ENCODE results near the gene P2RX7. TPM values are rescaled to one million over a fixed set of nuclear protein-coding genes. Genes with fewer than 3 reads are reported as not detected.
"Not testable (repeated sequence)": the region's sequence is repeated elsewhere in the genome, so short reads cannot be mapped to it uniquely, and the experiment has no call there.

The P2RX7 gene
- total RNA-seq, 1 donor from 2014 or later, result not detected

- peaks cover 2% of the 10 kb centered on the region for H3K27me3 Mint-ChIP-seq (ENCODE audit: unreplicated experiment)
- H3K9me3 Mint-ChIP-seq (ENCODE audit: unreplicated experiment), result peaks cover 4% of the 10 kb centered on the region
- H3K36me3 Mint-ChIP-seq (ENCODE audit: unreplicated experiment), result peaks cover 5% of the 10 kb centered on the region
- H3K4me3 Mint-ChIP-seq (ENCODE audit: unreplicated experiment), result no peak overlapping the region
- H3K4me1 Mint-ChIP-seq (ENCODE audit: low read depth, unreplicated experiment), result no peaks in the 10 kb centered on the region
- DNase-seq, result no peak
- no peak for TF ChIP-seq CTCF (IDR thresholded peaks at IDR 0.05; ENCODE audit: partially characterized antibody, unreplicated experiment)
- no peak overlapping the region for H3K27ac Mint-ChIP-seq (ENCODE audit: unreplicated experiment)
Measured at GRCh38 chr12:121154793-121155375, 22.2 kb downstream of the P2RX7 start.

GRCh38 chr12:121156365-121156764 is 23.7 kb downstream of the P2RX7 start:
- H3K27ac Mint-ChIP-seq (ENCODE audit: unreplicated experiment), result no peak overlapping the region
- TF ChIP-seq CTCF (IDR thresholded peaks at IDR 0.05; ENCODE audit: partially characterized antibody, unreplicated experiment), result no peak
- peaks cover 5% of the 10 kb centered on the region for H3K36me3 Mint-ChIP-seq (ENCODE audit: unreplicated experiment)
- no peaks in the 10 kb centered on the region for H3K4me1 Mint-ChIP-seq (ENCODE audit: low read depth, unreplicated experiment)
- no peak for DNase-seq
- H3K4me3 Mint-ChIP-seq (ENCODE audit: unreplicated experiment), result no peak overlapping the region
- H3K9me3 Mint-ChIP-seq (ENCODE audit: unreplicated experiment), result peaks cover 4% of the 10 kb centered on the region
- peaks cover 3% of the 10 kb centered on the region for H3K27me3 Mint-ChIP-seq (ENCODE audit: unreplicated experiment)

DNA sequence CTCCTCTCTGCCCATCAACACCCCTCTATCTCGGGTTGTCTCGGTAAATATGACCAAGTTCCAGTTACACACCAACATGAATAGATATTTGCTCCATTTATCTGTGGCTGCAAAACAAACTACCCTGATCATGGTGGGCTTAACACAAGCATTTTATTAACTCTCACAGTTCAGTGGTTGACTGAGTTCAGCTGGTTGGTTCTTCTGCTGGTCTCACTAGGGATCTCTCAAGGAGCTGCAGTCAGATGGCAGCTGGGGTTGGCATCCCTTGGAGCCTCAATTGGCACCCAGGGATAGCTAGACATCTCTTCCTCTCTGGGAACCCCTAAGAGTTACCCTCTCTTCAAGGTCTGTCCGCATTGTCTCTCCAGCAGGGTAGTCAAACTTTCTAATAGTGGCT is 25.4 kb downstream of the P2RX7 start:
- no peak for TF ChIP-seq CTCF (IDR thresholded peaks at IDR 0.05; ENCODE audit: partially characterized antibody, unreplicated experiment)
- DNase-seq, result no peak
- Mint-ChIP-seq H3K36me3 (ENCODE audit: unreplicated experiment) (peaks cover 5% of the 10 kb centered on the region), H3K27me3 (ENCODE audit: unreplicated experiment) (peaks cover 2% of the 10 kb centered on the region), H3K4me3 (ENCODE audit: unreplicated experiment) (no peak overlapping the region), H3K9me3 (ENCODE audit: unreplicated experiment) (peaks cover 4% of the 10 kb centered on the region), H3K27ac (ENCODE audit: unreplicated experiment) (no peak overlapping the region), H3K4me1 (ENCODE audit: low read depth, unreplicated experiment) (no peaks in the 10 kb centered on the region)

DNA sequence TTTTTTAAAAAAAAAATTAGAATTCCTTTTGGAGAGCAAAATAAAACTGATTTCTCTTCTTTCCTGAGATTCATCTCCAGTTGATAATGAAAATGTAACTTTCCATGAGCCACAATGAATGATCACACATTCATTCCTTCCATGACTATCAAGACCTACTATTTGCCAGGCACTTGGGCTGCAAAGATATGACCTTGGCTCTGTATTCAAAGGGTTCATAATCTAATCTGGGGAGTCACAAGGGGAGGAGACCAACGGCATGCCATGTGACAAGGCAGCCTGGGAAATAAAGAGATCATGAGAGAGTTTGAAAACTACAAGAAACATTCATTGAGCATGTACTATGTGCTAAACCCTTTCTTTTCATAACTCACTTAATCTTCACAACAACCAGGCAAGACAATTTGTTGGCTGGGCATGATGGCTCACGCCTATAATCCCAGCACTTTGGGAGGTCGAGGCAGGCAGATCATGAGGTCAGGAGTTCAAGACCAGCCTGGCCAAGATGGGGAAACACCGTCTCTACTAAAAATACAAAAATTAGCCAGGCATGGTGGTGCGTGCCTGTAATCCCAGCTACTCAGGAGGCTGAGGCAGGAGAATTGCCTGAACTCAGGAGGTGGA is 26.2 kb downstream of the P2RX7 start:
- H3K4me3 Mint-ChIP-seq (ENCODE audit: unreplicated experiment); H3K36me3 Mint-ChIP-seq (ENCODE audit: unreplicated experiment); H3K27ac Mint-ChIP-seq (ENCODE audit: unreplicated experiment); DNase-seq; H3K9me3 Mint-ChIP-seq (ENCODE audit: unreplicated experiment); H3K4me1 Mint-ChIP-seq (ENCODE audit: low read depth, unreplicated experiment); H3K27me3 Mint-ChIP-seq (ENCODE audit: unreplicated experiment): not testable (repeated sequence)

DNA sequence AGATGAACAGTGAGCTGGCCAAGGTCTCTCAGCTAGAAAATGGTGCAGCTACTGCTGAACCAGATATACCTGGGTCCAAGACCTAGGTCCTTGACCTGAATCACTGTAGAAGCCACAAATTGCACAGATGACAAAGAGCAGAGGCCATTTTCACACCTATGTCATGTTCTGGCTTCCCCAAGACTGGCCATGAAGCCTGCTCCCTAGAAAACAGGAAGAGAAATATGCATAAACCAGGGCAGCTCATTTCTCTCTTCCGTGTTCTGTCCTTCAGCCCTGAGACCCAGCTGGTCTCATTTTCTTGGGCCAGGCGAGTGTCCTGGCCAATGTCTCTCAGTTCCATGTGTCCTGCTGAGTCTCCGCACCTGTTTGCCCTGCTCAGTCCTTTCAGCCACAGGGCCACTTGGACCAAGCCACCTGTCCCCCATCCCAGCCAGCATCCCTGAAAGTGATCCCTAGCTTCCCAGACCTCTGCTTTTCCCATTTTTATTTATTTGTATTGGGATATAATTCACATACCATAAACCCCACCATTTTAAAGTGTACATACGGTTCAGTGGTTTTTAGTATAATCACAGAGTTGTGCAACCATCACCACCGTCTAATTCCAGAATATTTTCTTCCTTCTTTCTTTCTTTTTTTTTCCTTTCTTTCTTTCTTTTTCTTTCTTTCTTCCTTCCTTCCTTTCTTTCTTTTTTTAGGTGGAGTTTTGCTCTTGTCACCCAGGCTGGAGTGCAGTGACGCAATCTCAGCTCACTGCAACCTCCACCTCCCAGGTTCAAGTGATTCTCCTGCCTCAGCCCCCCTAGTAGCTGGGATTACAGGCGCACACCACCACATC is 27.0 kb downstream of the P2RX7 start:
- no peak overlapping the region for H3K27ac Mint-ChIP-seq (ENCODE audit: unreplicated experiment)
- no peak for TF ChIP-seq CTCF (IDR thresholded peaks at IDR 0.05; ENCODE audit: partially characterized antibody, unreplicated experiment)
- H3K4me1 Mint-ChIP-seq (ENCODE audit: low read depth, unreplicated experiment), result no peaks in the 10 kb centered on the region
- H3K36me3 Mint-ChIP-seq (ENCODE audit: unreplicated experiment), result peaks cover 5% of the 10 kb centered on the region
- no peak overlapping the region for H3K4me3 Mint-ChIP-seq (ENCODE audit: unreplicated experiment)
- peaks cover 4% of the 10 kb centered on the region for H3K9me3 Mint-ChIP-seq (ENCODE audit: unreplicated experiment)
- DNase-seq, result no peak
- peaks cover 2% of the 10 kb centered on the region for H3K27me3 Mint-ChIP-seq (ENCODE audit: unreplicated experiment)
